Activated CD4-positive, alpha-beta T cell treated with anti-CD3 and anti-CD28 coated beads for 1 hour (primary cell): Measurements from ENCODE around the gene AURKB.
"Not testable (repeated sequence)": the region's sequence is repeated elsewhere in the genome, so short reads cannot be mapped to it uniquely, and the experiment has no call there.

Experiments used
- DNase-seq: peaks from one replicate; pipeline ENCODE4 v3.0.0-alpha.2; 2020

AURKB gene

GRCh38 chr17:8224891-8225812 lies 14.8 kb upstream of the AURKB start:
- DNase-seq: no peak

- DNase-seq: peak; percentile 34
Observed at GRCh38 chr17:8223356-8224126, 13.2 kb upstream of the AURKB start.

- DNase-seq: peak; percentile 82
Observed at GRCh38 chr17:8222630-8223355, 12.4 kb upstream of the AURKB start.

GRCh38 chr17:8222380-8222629 lies 11.9 kb upstream of the AURKB start:
- DNase-seq: no peak

- peak; percentile 84 for DNase-seq
Observed at GRCh38 chr17:8221663-8222379, 11.4 kb upstream of the AURKB start.

GRCh38 chr17:8220783-8221662 lies 10.6 kb upstream of the AURKB start:
- peak; percentile 80 for DNase-seq

- DNase-seq: not testable (repeated sequence)
Observed at GRCh38 chr17:8214000-8214399, 3.6 kb upstream of the AURKB start.

- DNase-seq: no peak
Observed at GRCh38 chr17:8212312-8213180, 2.2 kb upstream of the AURKB start.

- no peak for DNase-seq
Observed at GRCh38 chr17:8210761-8211458, 535 bp upstream of the AURKB start.

- no peak for DNase-seq
Observed at GRCh38 chr17:8206536-8206935, 3.8 kb downstream of the AURKB start.

- no peak for DNase-seq
Observed at GRCh38 chr17:8204761-8205555, 5.4 kb downstream of the AURKB start.

- no peak for DNase-seq
Observed at GRCh38 chr17:8192070-8192815, 18.1 kb downstream of the AURKB start.

GRCh38 chr17:8190506-8190905 lies 19.9 kb downstream of the AURKB start:
- no peak for DNase-seq

GRCh38 chr17:8189711-8190477 lies 20.5 kb downstream of the AURKB start, which contains the start of gene BORCS6:
Gene BORCS6, minus strand, starts transcription at chr17:8190180. Its CDS starts 40 bp downstream, at chr17:8190140.
- DNase-seq: peak; percentile 91

- DNase-seq: no peak
Observed at GRCh38 chr17:8189041-8189710, 21.2 kb downstream of the AURKB start.

GRCh38 chr17:8188263-8188839 lies 22.0 kb downstream of the AURKB start:
- no peak for DNase-seq
